Testis (tissue), 3 donors: Measurements from ENCODE around the gene GALNT17. TPM values are rescaled to one million over a fixed set of nuclear protein-coding genes. Genes with fewer than 3 reads are reported as not detected.

Experiments
- DNase-seq: peaks from one replicate; pipeline ENCODE4 v3.0.0-alpha.2; 2019
- H3K27ac ChIP-seq, 2 donors: fragments of 200-600 bp; sonication (generic); one replicate each; pipeline ENCODE4 v1.5.1; 2019
- H3K27me3 ChIP-seq: fragments of 200-600 bp; sonication (generic); one replicate; pipeline ENCODE4 v1.5.1; 2019
- H3K36me3 ChIP-seq: fragments of 200-600 bp; sonication (generic); one replicate; pipeline ENCODE4 v1.5.1; 2017; ENCODE audit warnings: low read depth; ENCODE audit errors: missing control alignments
- H3K4me1 ChIP-seq: fragments of 200-600 bp; sonication (generic); one replicate; pipeline ENCODE4 v1.5.1; 2019
- H3K4me3 ChIP-seq, 2 donors: fragments of 200-600 bp; sonication (generic); one replicate each; pipeline ENCODE4 v1.5.1; 2017 to 2019
- H3K9me3 ChIP-seq: fragments of 200-600 bp; sonication (generic); one replicate; pipeline ENCODE4 v1.5.1; 2017
- CTCF ChIP-seq, 3 experiments: fragments of 450-650 bp in 2 of 3; fragments of 200-600 bp in 1 of 3; sonication (generic) in 1 of 3; IDR thresholded peaks; one replicate each; pipeline ENCODE4 v1.5.1; 2016 to 2019; ENCODE audit warnings: antibody characterized with exemption in 3 of 3, mild to moderate bottlenecking in 2 of 3, moderate library complexity in 1 of 3
- POLR2A ChIP-seq: fragments of 450-650 bp; IDR thresholded peaks from one replicate; pipeline ENCODE4 v1.6.1; 2017; ENCODE audit warnings: antibody characterized with exemption, mild to moderate bottlenecking, moderate library complexity
- WGBS, 2 donors: methylation state at CpG; one replicate each; pipeline ENCODE4 v1.1.5; 2018; 5-methylcytosine and 5-hydroxymethylcytosine counted together
- intact Hi-C: fragments of 100-400 bp; cut with DNase I; formaldehyde crosslinking; loops from one replicate; pipeline ENCODE4 v1.15.1; 2023; ENCODE audit warnings: low total_unique reads
- polyA plus RNA-seq: library from polyadenylated mRNA; stranded (reverse); fragments of 350-450 nt; fragmentation: Illumina TruSeq; extraction: RNeasy Lipid Tissue Mini Kit (QIAGEN cat#74804); gene quantifications from one replicate; pipeline ENCODE4 v1.2.3, GENCODE V29; 2014; ENCODE audit warnings: low read depth, low replicate concordance; ENCODE audit not compliant: insufficient read depth
- total RNA-seq, 2 donors: library from RNA; depleted of rRNA; stranded (reverse); fragments of >200 nt; gene quantifications; one replicate each; pipeline ENCODE4 v1.2.3, GENCODE V29; 2016

GALNT17 gene
- total and polyA plus RNA-seq, 3 donors from 2014 or later = 10.9 to 39.1 (median 29.4) TPM

GRCh38 chr7:71650653-71651337 lies 518.9 kb downstream of the GALNT17 start:
- 82 to 83% methylated on average over 2 of the region's 2 CpGs for WGBS, 2 donors
- Histone ChIP-seq H3K4me3 (no peak overlapping the region), H3K4me1 (no peaks in the 10 kb centered on the region), H3K36me3 (no peaks in the 10 kb centered on the region), H3K27ac (no peak overlapping the region), H3K9me3 (no peaks in the 10 kb centered on the region), H3K27me3 (no peaks in the 10 kb centered on the region)
- DNase-seq = no peak
- TF ChIP-seq POLR2A (no peak), CTCF (IDR thresholded peaks at IDR 0.05) (no peak)
- intact Hi-C loops = no loop called here

- TF ChIP-seq CTCF (IDR thresholded peaks at IDR 0.05) (no peak), POLR2A (no peak)
- H3K27ac ChIP-seq = no peak overlapping the region
- H3K27me3 ChIP-seq = no peaks in the 10 kb centered on the region
- DNase-seq = no peak
- no peaks in the 10 kb centered on the region for H3K4me1 ChIP-seq
- H3K9me3 ChIP-seq = no peaks in the 10 kb centered on the region
- no peak overlapping the region for H3K4me3 ChIP-seq
- no peaks in the 10 kb centered on the region for H3K36me3 ChIP-seq
- intact Hi-C loops = no loop called here
- WGBS, 2 donors = 82 to 88% methylated on average over 8 of the region's 8 CpGs
These were observed 520.6 kb downstream of the GALNT17 start for GRCh38 chr7:71652510-71652909.

- Histone ChIP-seq H3K27me3 (no peaks in the 10 kb centered on the region), H3K4me1 (no peaks in the 10 kb centered on the region), H3K36me3 (no peaks in the 10 kb centered on the region), H3K4me3 (no peak overlapping the region), H3K9me3 (no peaks in the 10 kb centered on the region), H3K27ac (no peak overlapping the region)
- WGBS, 2 donors = 71 to 93% methylated on average over 1 of the region's 1 CpG
- no peak for TF ChIP-seq POLR2A
- no peak for TF ChIP-seq CTCF (IDR thresholded peaks at IDR 0.05)
- intact Hi-C loops = no loop called here
- DNase-seq = no peak
These were observed 525.4 kb downstream of the GALNT17 start for GRCh38 chr7:71657386-71657785.

- WGBS, 2 donors = 95 to 97% methylated on average over 2 of the region's 2 CpGs
- Histone ChIP-seq H3K4me1 (no peaks in the 10 kb centered on the region), H3K27me3 (no peaks in the 10 kb centered on the region), H3K4me3 (no peak overlapping the region), H3K27ac (no peak overlapping the region), H3K9me3 (no peaks in the 10 kb centered on the region), H3K36me3 (no peaks in the 10 kb centered on the region)
- intact Hi-C loops = no loop called here
- DNase-seq = no peak
- TF ChIP-seq CTCF (IDR thresholded peaks at IDR 0.05) (no peak), POLR2A (no peak)
These were observed 527.7 kb downstream of the GALNT17 start for GRCh38 chr7:71659622-71660021.

GRCh38 chr7:71661671-71662224 lies 529.8 kb downstream of the GALNT17 start:
- DNase-seq = no peak
- Histone ChIP-seq H3K4me3 (no peak overlapping the region), H3K4me1 (no peaks in the 10 kb centered on the region), H3K36me3 (no peaks in the 10 kb centered on the region), H3K27me3 (no peaks in the 10 kb centered on the region), H3K27ac (no peak overlapping the region), H3K9me3 (no peaks in the 10 kb centered on the region)
- TF ChIP-seq CTCF (IDR thresholded peaks at IDR 0.05) (no peak), POLR2A (no peak)
- 95 to 100% methylated on average over 1 of the region's 1 CpG for whole genome bisulfite sequencing, 2 donors
- intact Hi-C loops = no loop called here
